Fibroblast of villous mesenchyme (primary cell): ENCODE measurements around the gene RSPH1. TPM values are rescaled to one million over a fixed set of nuclear protein-coding genes. Genes with fewer than 3 reads are reported as not detected.

Source experiments
- DNase-seq: peaks from one replicate; pipeline ENCODE4 v3.0.0-alpha.2; 2010; ENCODE audit warnings: low read depth
- H3K4me3 ChIP-seq: 2 replicates; pipeline ENCODE4 v1.5.1; 2011; ENCODE audit warnings: low read depth, mild to moderate bottlenecking, low read length
- CTCF ChIP-seq: IDR thresholded peaks from 2 replicates; pipeline ENCODE4 v1.5.1; 2012; ENCODE audit warnings: low read depth, mild to moderate bottlenecking, low read length; ENCODE audit not compliant: insufficient read depth
- total RNA-seq: library from RNA; depleted of rRNA; stranded (reverse); fragments of >200 nt; gene quantifications from 2 replicates; pipeline ENCODE4 v1.2.3, GENCODE V29; 2012

RSPH1 gene
- total RNA-seq, 1 donor: not detected

- H3K4me3 ChIP-seq: no peak overlapping the region
- TF ChIP-seq CTCF: no peak
- no peak for DNase-seq
Observed at GRCh38 chr21:42484966-42485365, 11.1 kb downstream of the RSPH1 start.

- no peak for DNase-seq
- no peak overlapping the region for H3K4me3 ChIP-seq
- TF ChIP-seq CTCF: no peak
Observed at GRCh38 chr21:42481169-42481568, 14.9 kb downstream of the RSPH1 start.

GRCh38 chr21:42480736-42481135 lies 15.3 kb downstream of the RSPH1 start:
- DNase-seq: no peak
- TF ChIP-seq CTCF: no peak
- H3K4me3 ChIP-seq: no peak overlapping the region

- no peak for DNase-seq
- no peak for TF ChIP-seq CTCF
- H3K4me3 ChIP-seq: no peak overlapping the region
Observed at GRCh38 chr21:42479582-42479981, 16.4 kb downstream of the RSPH1 start.

- no peak overlapping the region for H3K4me3 ChIP-seq
- TF ChIP-seq CTCF: no peak
- DNase-seq: no peak
Observed at GRCh38 chr21:42478504-42478903, 17.5 kb downstream of the RSPH1 start.

GRCh38 chr21:42476388-42477331 lies 19.4 kb downstream of the RSPH1 start:
- no peak for TF ChIP-seq CTCF
- no peak overlapping the region for H3K4me3 ChIP-seq
- no peak for DNase-seq
